NCI-H146 (cell line): Measurements from ENCODE around the gene CCDC194.

Experiments
- DNase-seq: peaks from one replicate; lab custom pipeline; 2025; lab: John Stamatoyannopoulos, UW

The CCDC194 gene, protein sequence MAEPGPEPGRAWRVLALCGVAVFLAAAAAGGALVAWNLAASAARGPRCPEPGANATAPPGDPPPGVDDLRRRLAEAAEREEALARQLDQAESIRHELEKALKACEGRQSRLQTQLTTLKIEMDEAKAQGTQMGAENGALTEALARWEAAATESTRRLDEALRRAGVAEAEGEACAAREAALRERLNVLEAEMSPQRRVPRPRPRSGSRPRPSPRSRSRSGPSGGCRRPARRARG

DNA sequence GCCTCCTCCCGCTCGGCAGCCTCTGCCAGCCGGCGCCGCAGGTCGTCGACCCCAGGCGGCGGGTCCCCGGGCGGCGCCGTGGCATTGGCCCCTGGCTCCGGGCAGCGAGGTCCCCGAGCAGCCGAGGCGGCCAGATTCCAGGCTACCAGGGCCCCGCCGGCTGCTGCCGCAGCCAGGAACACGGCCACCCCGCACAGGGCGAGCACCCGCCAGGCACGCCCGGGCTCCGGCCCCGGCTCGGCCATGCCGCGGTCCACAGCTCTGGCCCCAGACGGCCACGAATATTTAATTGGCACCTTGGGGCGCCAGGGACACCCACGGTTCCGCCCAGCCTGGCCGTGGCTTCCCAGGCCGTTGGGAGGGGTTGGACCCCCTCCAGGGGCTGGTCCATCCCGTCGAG, at the start of gene CCDC194:
TSS of gene CCDC194 (minus strand) at position 283 of the 400 bp plus-strand sequence. CDS start at position 245, 38 bp downstream.
- DNase-seq = no peak

DNA sequence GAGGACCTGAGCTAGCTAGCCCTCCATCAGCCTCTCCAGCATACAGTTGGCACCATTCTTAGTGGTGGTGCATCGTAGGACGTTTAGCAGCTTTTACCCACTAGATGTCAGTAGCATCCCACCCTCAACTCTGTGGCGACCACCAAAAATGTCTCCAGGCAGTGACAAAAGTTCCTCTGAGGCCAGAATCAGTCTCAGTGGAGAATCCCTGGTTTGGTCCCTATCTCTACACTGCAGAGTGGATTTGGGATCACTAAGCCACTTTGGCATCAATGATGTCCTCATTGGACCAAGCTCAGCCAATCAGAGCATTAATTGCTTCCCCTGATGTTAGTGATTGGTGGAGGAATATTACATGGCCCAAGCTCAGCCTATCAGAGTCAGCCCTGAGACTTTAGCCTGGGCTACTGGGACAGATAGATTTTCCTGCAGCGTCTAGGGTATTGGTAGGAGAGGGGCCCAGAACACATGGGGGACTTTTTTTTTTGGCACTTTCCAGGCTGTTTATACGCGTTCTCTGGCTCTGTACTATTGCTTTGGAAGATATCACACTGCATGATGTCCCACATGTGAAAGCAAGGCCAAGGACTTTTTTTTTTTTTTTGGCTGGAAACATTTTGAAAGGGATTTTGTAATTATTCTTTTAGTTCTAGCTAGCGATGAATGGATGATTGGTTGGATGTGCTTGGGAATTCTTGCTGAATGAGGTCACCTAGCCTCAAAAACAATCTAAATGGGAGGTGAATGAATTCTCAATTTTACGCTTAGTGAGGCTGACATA, 47.4 kb upstream of the CCDC194 start:
- no peak for DNase-seq

DNA sequence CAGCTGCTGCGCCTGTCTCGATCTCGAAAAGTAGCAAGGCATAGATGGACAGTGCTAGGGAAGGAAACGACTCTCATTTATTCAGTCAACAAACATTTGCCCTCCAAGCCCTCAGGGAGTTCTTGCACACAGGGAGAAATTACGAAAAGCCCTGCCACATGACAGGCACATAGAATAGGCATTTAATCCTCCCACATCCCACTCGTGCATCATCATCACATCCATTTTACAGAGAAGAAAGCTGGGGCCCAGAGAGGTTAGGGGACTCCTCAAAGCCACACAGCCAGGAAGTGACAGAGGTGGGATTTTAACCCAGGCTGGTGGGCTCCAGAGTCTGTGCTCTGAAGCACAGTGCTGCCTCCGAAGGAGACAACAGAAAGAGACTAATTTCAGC, 42.9 kb upstream of the CCDC194 start:
- DNase-seq = no peak

DNA sequence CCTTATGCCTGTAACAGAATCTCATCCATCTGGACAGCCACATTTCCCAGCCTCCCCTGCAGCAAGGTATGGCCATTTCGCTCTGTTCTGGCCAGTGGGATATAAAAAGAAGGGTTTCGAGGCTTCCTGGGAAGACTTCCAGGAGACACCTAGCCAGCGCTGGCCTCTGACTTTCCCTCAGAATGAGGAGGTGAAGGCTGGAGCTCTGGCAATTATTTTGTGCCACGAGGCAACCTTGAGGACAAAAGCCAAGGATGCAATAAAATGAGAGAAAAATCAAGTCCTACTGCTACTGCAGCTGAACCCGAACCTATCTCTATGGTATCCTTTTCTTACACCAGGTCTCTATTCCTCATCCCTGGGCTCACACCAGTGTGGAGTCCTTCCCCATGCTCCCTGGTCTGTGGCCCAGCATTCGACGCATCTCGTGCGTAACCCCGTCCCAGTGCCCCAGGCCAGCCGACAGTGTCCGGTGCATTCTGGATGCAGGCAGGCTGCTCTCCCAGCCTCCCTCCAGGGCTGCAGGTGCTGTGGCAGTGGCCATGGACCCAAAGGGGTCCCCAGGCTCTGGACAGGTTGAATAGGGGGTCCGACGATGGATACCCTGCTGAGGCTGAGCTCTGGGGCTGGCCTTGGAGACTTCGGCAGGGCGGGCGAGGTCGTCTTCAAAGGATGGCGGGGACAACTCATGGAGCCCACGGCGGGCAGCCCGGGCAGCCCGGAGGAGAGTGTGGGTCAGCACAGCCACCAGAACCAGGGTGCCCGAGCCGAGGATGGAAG, 42.3 kb upstream of the CCDC194 start:
- DNase-seq = no peak

DNA sequence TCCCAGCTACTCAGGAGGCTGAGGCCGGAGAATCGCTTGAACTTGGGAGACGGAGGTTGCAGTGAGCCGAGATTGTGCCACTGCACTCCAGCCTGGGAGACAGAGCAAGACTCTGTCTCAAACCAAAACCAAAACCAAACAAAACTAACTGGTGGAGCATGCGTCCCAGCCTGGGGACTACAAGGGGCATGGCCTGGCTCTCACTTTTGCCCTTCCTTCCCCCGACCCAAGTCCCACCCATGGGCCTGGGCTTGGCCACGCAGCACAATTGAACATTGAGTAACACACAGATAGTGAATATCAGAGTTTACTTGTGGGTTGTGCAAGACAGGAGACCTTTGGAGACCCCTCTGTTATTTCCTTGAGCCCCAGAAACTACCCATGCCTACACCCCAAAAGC, 41.2 kb upstream of the CCDC194 start:
- no peak for DNase-seq

DNA sequence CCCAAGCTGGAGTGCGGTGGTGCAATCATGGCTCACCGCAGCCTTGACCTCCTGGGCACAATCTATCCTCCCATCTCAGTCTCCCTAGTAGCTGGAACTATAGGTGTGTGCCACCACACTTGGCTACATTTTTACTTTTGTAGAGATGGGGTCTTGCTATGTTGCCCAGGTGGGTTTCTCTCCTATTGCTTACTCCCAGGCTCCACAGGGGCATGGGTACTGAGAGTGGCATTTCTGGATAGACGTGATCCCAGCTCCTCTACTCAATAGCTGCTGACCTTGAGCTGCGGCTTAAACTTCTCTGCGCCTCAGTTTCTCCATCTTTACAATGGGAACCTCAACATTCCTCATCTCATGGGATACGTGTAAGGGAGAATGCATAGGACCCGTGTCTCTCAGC, 37.4 kb upstream of the CCDC194 start:
- DNase-seq = no peak

DNA sequence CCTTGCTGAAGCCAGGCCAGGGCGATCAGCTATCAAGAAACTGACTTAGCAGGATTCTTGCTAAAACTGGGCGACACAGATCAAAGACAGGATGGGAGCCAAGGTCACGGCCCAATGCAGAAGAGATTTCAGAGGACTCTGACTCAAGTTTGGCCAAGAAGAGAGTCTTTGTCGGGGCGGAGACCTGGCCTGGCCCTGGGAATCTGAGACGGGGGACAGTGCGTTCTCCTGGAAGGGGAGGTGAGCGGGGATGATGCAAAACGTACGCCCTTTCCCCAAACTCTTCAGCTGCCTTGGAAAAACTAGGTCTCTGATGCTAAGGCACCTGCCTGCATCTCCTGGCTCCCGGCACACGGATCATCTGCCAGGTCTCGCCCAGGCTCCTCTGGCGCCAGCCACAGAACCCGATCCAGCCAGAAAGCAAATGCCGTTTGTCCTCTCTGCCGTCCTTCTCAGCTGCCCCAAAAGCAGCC, 35.7 kb upstream of the CCDC194 start:
- no peak for DNase-seq

DNA sequence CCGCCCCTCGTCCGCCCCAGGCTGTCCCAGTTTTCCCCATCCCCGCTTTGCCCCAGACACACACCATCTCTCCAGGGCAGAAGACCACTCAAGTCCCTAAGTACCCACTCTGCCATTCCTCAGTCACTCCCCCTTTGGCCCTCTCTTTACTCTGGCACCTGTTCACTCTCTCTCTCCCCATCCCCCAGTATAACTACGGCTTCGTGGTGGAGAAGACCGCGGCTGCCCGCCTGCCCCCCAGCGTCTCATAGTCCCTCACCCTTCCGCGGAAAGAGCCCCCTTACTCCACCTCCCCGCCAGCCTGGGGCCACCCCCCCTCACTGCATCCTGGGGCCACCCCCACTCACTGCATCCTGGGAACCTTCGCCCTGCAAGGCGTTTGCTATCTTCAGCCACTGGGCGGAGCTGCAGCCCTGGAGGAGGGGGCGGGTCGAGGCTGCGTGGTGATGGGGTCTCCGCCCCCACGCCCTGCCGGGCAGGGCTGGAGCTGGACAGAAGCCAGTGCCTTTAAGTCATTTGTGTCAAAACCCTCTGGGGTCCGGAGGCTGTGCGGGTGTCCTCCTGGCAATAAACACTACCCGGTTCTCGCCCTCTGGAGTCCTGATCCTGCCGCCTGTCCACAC, 30.9 kb upstream of the CCDC194 start:
- DNase-seq = no peak

DNA sequence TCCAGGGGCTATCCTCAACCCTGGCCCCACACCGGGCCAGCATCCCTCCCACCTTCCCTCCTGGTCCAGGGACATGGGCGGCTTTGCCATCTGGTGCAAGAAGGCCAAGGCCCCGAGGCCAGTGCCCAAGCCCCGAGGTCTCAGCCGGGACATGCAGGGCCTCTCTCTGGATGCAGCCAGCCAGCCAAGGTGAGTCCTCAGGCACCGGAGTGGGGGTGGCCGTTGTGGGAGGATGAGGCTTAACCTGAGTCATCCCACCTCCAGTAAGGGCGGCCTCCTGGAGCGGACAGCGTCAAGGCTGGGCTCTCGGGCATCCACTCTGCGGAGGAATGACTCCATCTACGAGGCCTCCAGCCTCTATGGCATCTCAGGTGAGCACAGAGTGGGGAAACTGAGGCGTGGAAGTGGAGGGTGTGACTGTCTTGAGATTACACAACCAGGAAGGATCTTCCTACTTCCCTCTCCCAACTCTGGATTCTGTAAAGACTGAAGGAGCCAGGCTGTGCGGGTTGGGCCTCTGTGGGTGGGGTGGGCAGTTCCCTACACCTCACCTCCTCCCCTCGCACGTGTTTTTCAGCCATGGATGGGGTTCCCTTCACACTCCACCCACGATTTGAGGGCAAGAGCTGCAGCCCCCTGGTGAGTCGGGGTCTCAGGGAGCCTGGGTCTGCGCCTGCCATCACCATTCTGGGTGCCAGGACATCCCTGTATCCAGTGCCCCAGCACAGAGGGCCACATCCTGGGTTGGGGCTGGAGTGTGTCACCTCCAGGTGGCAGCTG, 29.6 kb upstream of the CCDC194 start:
- DNase-seq = no peak

DNA sequence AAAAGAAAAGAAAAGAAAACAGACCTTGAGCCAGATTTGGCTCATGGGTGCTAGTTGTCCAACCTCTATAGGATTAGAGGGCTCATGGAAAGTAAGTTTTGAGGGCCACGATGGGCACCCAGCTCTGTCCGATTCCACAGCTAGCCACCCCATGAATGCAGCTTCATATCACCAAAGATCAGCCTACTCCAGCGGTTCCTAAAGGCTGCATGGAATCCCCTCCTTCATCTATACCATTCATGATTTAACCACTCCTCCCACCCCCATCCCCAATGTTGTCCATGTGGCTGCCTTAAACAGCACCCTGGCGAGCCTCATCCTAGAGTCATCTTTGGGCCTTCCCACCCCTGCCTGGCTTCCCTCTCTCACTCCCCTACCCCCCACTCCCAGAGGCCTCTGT, 27.9 kb upstream of the CCDC194 start:
- no peak for DNase-seq

DNA sequence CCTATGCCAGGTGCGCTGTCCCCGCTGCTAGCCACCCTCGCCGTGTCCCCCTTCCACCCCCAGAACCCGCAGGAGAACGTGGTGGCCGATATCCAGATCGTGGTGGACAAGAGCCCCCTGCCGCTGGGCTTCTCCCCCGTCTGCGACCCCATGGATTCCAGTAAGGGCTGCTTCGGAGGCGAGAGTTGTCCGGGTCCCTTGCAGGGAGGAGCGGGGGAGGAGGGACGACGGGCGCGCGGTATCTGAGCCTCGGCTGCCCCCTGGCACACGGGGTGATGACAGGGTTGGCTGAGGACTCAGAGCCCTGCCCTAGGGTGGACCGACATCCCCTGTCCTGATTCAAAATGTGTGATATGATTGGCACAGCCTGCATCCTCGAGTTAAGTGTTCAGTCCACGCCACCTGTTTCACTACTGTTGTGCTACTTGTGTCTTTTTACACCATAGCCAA, 26.5 kb upstream of the CCDC194 start:
- no peak for DNase-seq

DNA sequence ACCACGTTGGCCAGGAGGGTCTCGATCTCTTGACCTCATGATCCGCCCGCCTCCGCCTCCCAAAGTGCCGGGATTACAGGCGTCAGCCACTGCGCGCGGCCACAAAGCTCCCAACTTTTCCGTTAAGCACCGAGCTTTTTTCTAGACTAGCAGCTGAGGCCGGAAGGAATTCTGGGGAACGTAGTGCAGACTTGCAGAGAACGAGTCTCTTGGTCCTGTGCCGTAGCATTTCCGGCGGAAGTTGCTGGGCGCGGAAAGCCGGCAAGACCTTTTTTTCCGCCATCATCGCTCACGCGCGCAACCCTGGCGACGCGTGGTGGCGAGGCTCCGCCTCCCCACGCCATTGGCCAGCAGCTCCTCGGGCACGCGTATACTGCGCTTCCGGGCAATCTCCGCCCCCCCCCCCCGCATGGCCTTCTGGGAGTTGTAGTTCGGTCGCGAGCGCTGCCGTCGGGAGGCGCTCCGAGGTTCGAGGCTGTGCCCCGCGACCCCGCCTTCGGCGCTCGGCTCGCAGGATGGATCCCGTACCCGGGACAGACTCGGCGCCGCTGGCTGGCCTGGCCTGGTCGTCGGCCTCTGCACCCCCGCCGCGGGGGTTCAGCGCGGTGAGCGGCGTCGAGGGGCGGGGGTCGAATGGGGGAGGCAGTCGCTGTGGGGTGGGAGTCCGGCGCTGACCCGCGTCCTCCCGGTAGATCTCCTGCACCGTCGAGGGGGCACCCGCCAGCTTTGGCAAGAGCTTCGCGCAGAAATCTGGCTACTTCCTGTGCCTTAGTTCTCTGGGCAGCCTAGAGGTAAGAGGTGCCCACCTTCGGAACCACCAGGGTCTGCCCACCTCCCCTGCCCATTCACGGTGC, 25.9 kb upstream of the CCDC194 start, which contains the start of gene MVB12A:
TSS of gene MVB12A (plus strand) at position 427 of the 854 bp plus-strand sequence. CDS start at position 516, 89 bp downstream.
- DNase-seq = peak; percentile 99

DNA sequence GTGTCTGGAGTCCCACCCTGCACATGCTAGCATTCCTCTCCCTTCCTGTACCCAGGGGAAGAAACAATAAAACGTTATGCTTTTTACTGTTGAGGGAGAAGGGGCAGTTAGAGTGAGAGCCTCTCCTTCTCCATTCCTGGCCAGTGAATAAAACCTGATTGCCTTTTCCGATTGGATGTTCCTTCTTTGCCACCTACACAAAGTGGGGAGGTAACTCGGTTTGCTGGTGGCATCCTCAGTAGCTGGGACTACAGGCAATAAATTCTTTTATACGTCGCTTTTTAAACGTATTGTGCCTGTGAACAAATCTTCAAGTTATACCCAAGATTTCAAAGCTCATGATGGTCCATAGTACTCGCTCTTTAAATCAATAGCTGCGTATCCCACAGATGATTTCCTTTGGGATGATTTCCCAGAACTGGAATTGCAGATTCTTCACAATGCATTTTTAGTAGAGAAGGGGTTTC, 25.2 kb upstream of the CCDC194 start:
- DNase-seq = no peak

DNA sequence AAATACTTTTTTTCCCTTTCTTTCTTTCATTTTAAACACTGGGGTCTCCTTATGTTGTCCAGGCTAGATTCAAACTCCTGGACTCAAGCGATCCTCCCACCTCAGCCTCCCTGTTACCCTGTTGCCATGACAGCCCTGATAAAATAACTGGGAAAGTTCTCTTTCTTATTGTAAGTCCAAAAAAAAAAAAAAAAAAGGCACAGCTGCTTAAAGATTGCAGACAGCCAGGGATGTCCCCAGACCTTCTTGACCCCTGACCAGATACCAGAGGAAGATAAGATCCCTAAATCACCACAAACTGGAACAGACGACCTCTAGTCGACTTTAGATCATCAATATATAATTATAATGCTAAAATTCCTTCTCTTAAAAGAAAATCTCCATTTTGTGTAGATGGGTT, 24.7 kb upstream of the CCDC194 start:
- DNase-seq = no peak

DNA sequence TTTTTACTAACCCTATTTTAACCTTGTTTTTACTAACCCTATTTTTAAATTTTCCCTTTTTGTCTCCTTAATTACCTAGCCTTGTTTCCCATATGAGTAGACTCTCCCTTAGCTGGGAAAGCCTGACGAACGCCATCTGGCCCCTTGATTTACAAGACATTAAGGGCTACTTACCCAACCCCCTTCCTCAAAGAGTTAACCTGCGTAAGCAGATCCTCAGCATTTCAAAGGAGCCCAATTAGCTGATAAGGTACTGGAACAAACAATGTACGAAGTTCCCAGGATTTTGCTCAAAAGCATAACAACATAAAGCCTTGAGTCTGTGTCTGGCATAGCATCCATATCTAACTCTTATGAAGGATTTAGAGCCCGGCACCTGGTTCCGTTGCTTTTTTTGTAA, 21.1 kb upstream of the CCDC194 start:
- no peak for DNase-seq

DNA sequence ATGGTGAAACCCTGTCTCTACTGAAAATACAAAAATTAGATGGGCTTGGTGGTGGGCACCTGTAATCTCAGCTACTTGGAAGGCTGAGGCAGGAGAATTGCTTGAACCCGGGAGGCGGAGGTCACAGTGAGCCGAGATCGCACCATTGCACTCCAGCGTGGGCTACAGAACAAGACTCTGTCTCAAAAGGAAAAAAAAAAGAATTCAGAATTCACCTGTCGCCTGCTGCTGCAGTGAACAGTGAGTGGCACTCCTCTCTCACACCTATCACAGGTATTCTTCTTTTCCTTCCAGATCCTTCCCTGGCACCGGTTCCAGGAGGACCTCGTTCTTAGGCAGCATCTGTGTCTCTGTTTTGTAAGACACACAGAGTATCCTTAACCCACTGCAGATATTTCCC, 20.1 kb upstream of the CCDC194 start:
- DNase-seq = no peak

DNA sequence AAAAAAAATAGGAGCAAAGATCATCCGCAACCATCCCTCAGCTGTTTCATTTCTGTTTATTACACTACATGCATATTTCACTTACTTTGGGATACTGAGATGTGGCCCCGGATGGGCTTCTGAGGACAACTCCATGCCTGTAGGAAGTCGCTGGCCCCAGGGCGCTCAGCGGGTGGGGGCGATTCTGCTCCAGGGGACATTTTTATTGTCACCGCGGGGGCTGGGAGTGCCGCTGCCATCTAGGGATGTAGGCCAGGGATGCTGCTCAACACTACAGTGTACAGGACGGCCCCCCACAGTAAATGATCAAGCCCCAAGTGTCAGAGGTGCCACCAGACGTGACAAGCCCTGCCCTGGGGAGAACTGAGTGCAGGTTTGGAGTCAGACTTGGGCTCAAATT, 17.8 kb upstream of the CCDC194 start:
- peak; percentile 74 for DNase-seq

DNA sequence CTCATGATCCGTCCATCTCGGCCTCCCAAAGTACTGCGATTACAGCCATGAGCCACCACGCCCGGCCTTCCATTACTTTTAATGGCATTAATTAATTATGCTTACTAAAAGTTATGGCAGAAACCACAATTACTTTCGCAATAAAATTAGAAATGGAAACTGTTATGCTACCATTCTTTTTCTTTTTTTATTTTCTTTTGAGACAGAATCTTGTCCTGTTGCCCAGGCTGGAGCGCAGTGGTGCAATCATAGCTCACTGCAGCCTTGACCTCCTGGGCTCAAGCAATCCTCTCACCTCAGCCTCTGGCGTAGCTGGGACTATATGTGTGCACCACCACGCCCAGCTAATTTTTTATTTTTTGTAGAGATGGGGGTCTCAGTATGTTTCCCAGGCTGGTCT, 16.0 kb upstream of the CCDC194 start:
- no peak for DNase-seq

DNA sequence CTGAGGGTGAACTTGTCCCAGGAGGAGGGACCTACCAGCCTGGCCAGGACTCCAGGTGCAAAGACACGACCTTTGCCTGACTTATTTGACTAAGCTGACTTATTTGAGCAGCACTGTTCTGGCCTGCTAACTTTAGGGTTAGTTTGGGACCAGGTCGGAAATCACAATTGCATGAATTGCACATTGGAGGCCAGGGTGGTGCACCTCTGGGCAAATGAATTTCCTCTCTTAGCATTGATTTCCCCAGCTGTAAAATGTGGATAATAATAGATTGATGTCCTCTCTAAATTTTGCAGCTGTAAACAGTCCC, 12.8 kb upstream of the CCDC194 start:
- DNase-seq = no peak
